ENCODE data around the gene THAP6. TPM values are rescaled to one million over a fixed set of nuclear protein-coding genes. Genes with fewer than 3 reads are reported as not detected.

THAP6 gene
- total and polyA plus RNA-seq, 4 donors: 4.2 to 11.5 (median 7.5) TPM

GRCh38 chr4:75545526-75545925 is 31.3 kb downstream of the THAP6 start:
- no peaks in the 10 kb centered on the region for H3K9me3 ChIP-seq (ENCODE audit: control insufficient read depth in 4 of 4, low read length in 3 of 4)
- TF ChIP-seq ZBTB33 (IDR thresholded peaks at IDR 0.05) (no peak), MAX (IDR thresholded peaks at IDR 0.05) (no peak), RAD21 (IDR thresholded peaks at IDR 0.05) (no peak), FOXA1 (IDR thresholded peaks at IDR 0.05) (no peak)
- peaks cover 0 to 6% (median 1%) of the 10 kb centered on the region in 4 donors for H3K36me3 ChIP-seq (ENCODE audit: control insufficient read depth in 4 of 4, insufficient read depth in 3 of 4, low read depth in 1 of 4, low read length in 3 of 4)
- no peak overlapping the region for H3K9ac ChIP-seq (ENCODE audit: low read depth in 1 of 2, low read length in 2 of 2)
- no peak overlapping the region for H3K4me3 ChIP-seq (ENCODE audit: low read depth in 1 of 3, low read length in 3 of 3)
- DNase-seq (ENCODE audit: low spot score): no peak
- no peaks in the 10 kb centered on the region for H3K4me1 ChIP-seq (ENCODE audit: control insufficient read depth in 4 of 4, insufficient read depth in 4 of 4, low read length in 3 of 4)
- WGBS: 96% methylated on average over 5 of the region's 5 CpGs
- no peaks in the 10 kb centered on the region for H3K27me3 ChIP-seq (ENCODE audit: control insufficient read depth in 4 of 4, insufficient read depth in 4 of 4, low read length in 3 of 4)
- H3K27ac ChIP-seq (ENCODE audit: low read depth in 1 of 2, low read length in 2 of 2): no peak overlapping the region

- no peaks in the 10 kb centered on the region for H3K27me3 ChIP-seq (ENCODE audit: control insufficient read depth in 4 of 4, insufficient read depth in 4 of 4, low read length in 3 of 4)
- 84% methylated on average over 15 of the region's 15 CpGs for WGBS
- no peak for DNase-seq (ENCODE audit: low spot score)
- H3K4me3 ChIP-seq (ENCODE audit: low read depth in 1 of 3, low read length in 3 of 3): no peak overlapping the region
- H3K9me3 ChIP-seq (ENCODE audit: control insufficient read depth in 4 of 4, low read length in 3 of 4): no peaks in the 10 kb centered on the region
- no peak overlapping the region for H3K9ac ChIP-seq (ENCODE audit: low read depth in 1 of 2, low read length in 2 of 2)
- H3K36me3 ChIP-seq (ENCODE audit: control insufficient read depth in 4 of 4, insufficient read depth in 3 of 4, low read depth in 1 of 4, low read length in 3 of 4): peaks cover 0 to 6% (median 1%) of the 10 kb centered on the region in 4 donors
- no peaks in the 10 kb centered on the region for H3K4me1 ChIP-seq (ENCODE audit: control insufficient read depth in 4 of 4, insufficient read depth in 4 of 4, low read length in 3 of 4)
- no peak for TF ChIP-seq REST (IDR thresholded peaks at IDR 0.05)
- no peak for TF ChIP-seq MAX (IDR thresholded peaks at IDR 0.05)
- no peak for TF ChIP-seq HNF4A (conservative IDR thresholded peaks at IDR 0.05)
- no peak for TF ChIP-seq TAF1 (conservative IDR thresholded peaks at IDR 0.05)
- no peak for TF ChIP-seq FOXA1 (IDR thresholded peaks at IDR 0.05)
- no peak for TF ChIP-seq EGR1 (IDR thresholded peaks at IDR 0.05; ENCODE audit: low read depth in 2 of 2)
- no peak for TF ChIP-seq RXRA (IDR thresholded peaks at IDR 0.05)
- no peak overlapping the region for H3K27ac ChIP-seq (ENCODE audit: low read depth in 1 of 2, low read length in 2 of 2)
Observed at GRCh38 chr4:75547647-75548387, 33.5 kb downstream of the THAP6 start.

GRCh38 chr4:75549019-75549418 is 34.7 kb downstream of the THAP6 start:
- Histone ChIP-seq H3K36me3 (ENCODE audit: control insufficient read depth in 4 of 4, insufficient read depth in 3 of 4, low read depth in 1 of 4, low read length in 3 of 4) (peaks cover 0 to 6% (median 1%) of the 10 kb centered on the region in 4 donors), H3K9ac (ENCODE audit: low read depth in 1 of 2, low read length in 2 of 2) (no peak overlapping the region), H3K27ac (ENCODE audit: low read depth in 1 of 2, low read length in 2 of 2) (no peak overlapping the region), H3K4me1 (ENCODE audit: control insufficient read depth in 4 of 4, insufficient read depth in 4 of 4, low read length in 3 of 4) (no peaks in the 10 kb centered on the region), H3K27me3 (ENCODE audit: control insufficient read depth in 4 of 4, insufficient read depth in 4 of 4, low read length in 3 of 4) (no peaks in the 10 kb centered on the region), H3K4me3 (ENCODE audit: low read depth in 1 of 3, low read length in 3 of 3) (no peak overlapping the region), H3K9me3 (ENCODE audit: control insufficient read depth in 4 of 4, low read length in 3 of 4) (no peaks in the 10 kb centered on the region)
- TF ChIP-seq MAX (IDR thresholded peaks at IDR 0.05) (no peak), TAF1 (conservative IDR thresholded peaks at IDR 0.05) (no peak), RXRA (IDR thresholded peaks at IDR 0.05) (no peak), YY1 (IDR thresholded peaks at IDR 0.05) (no peak), RAD21 (IDR thresholded peaks at IDR 0.05) (no peak)
- WGBS: 94% methylated on average over 2 of the region's 2 CpGs
- DNase-seq (ENCODE audit: low spot score): no peak
